Neural cell (in vitro differentiated cells): ENCODE data around the gene PNPLA2. TPM values are rescaled to one million over a fixed set of nuclear protein-coding genes. Genes with fewer than 3 reads are reported as not detected.

Experiments used
- H2AFZ ChIP-seq: fragments of 200-600, 300-800 bp; sonication (generic), shearing (Covaris generic); 2 replicates; pipeline ENCODE4 v1.6.0; 2014; ENCODE audit warnings: low read depth, mild to moderate bottlenecking, antibody characterized with exemption, low read length, moderate library complexity
- H3F3A ChIP-seq: fragments of 200-600 bp; shearing (Covaris generic); 2 replicates; pipeline ENCODE4 v1.6.1; 2016; ENCODE audit warnings: mild to moderate bottlenecking, moderate library complexity, mixed read lengths, antibody characterized with exemption, low read length; ENCODE audit not compliant: insufficient read depth, poor library complexity, severe bottlenecking
- H3K27ac ChIP-seq: fragments of 200-600, 300-800 bp; sonication (generic), shearing (Covaris generic); 2 replicates; pipeline ENCODE4 v1.5.1; 2014; ENCODE audit warnings: mild to moderate bottlenecking, low read length, moderate library complexity
- H3K27me3 ChIP-seq: fragments of 300-800, 200-600 bp; sonication (generic), shearing (Covaris generic); 2 replicates; pipeline ENCODE4 v1.6.0; 2014; ENCODE audit warnings: mild to moderate bottlenecking, low read depth, low read length, moderate library complexity; ENCODE audit not compliant: insufficient read depth
- H3K36me3 ChIP-seq: fragments of 300-800, 200-600 bp; sonication (generic), shearing (Covaris generic); 2 replicates; pipeline ENCODE4 v1.5.1; 2014; ENCODE audit warnings: mild to moderate bottlenecking, antibody characterized with exemption, low read length, moderate library complexity; ENCODE audit not compliant: insufficient read depth
- H3K4me2 ChIP-seq: fragments of 300-800, 200-600 bp; sonication (generic), shearing (Covaris generic); 2 replicates; pipeline ENCODE4 v1.6.0; 2014; ENCODE audit warnings: mild to moderate bottlenecking, low read length
- H3K4me3 ChIP-seq: fragments of 300-800, 200-600 bp; sonication (generic), shearing (Covaris generic); 2 replicates; pipeline ENCODE4 v1.5.1; 2014; ENCODE audit warnings: mild to moderate bottlenecking, low read length, moderate library complexity
- H3K79me2 ChIP-seq: fragments of 200-600 bp; shearing (Covaris generic); replicated peaks from 2 replicates; pipeline ENCODE4 v1.6.0; 2014; ENCODE audit warnings: mild to moderate bottlenecking, low read length, moderate library complexity; ENCODE audit not compliant: insufficient read depth
- H3K9ac ChIP-seq: fragments of 300-800, 200-600 bp; sonication (generic), shearing (Covaris generic); 2 replicates; pipeline ENCODE4 v1.6.1; 2016; ENCODE audit warnings: mild to moderate bottlenecking, low read length, mixed read lengths
- H3K9me2 ChIP-seq: fragments of 200-600 bp; shearing (Covaris generic); 2 replicates; pipeline ENCODE4 v1.6.1; 2016; ENCODE audit warnings: mild to moderate bottlenecking, low read length, mixed read lengths; ENCODE audit not compliant: insufficient read depth
- H3K9me3 ChIP-seq: fragments of 200-600, 300-800 bp; sonication (generic), shearing (Covaris generic); 2 replicates; pipeline ENCODE4 v1.6.1; 2016; ENCODE audit warnings: mild to moderate bottlenecking, mixed run types, low read length, moderate library complexity, mixed read lengths
- H4K20me1 ChIP-seq: fragments of 200-600 bp; shearing (Covaris generic); 2 replicates; pipeline ENCODE4 v1.6.1; 2016; ENCODE audit warnings: mild to moderate bottlenecking, mixed run types; ENCODE audit not compliant: insufficient read depth
- CTCF ChIP-seq: fragments of 450-650 bp; IDR thresholded peaks from 2 replicates; pipeline ENCODE4 v1.5.1; 2014; ENCODE audit warnings: antibody characterized with exemption, mild to moderate bottlenecking, moderate library complexity; ENCODE audit not compliant: poor library complexity, severe bottlenecking
- EP300 ChIP-seq: fragments of 450-650 bp; conservative IDR thresholded peaks from 2 replicates; pipeline ENCODE4 v1.6.1; 2014; ENCODE audit warnings: antibody characterized with exemption, mild to moderate bottlenecking, moderate library complexity; ENCODE audit not compliant: poor library complexity, severe bottlenecking
- MXI1 ChIP-seq: fragments of 450-650 bp; conservative IDR thresholded peaks from 2 replicates; pipeline ENCODE4 v1.6.1; 2014; ENCODE audit warnings: antibody characterized with exemption, mild to moderate bottlenecking; ENCODE audit not compliant: poor library complexity, severe bottlenecking
- POLR2AphosphoS5 ChIP-seq: IDR thresholded peaks from 2 replicates; pipeline ENCODE4 v1.6.1; 2012
- RAD21 ChIP-seq: fragments of 450-650 bp; conservative IDR thresholded peaks from 2 replicates; pipeline ENCODE4 v1.6.1; 2014; ENCODE audit warnings: antibody characterized with exemption, mild to moderate bottlenecking, moderate library complexity
- REST ChIP-seq: IDR thresholded peaks from 2 replicates; pipeline ENCODE4 v1.6.1; 2012; ENCODE audit warnings: borderline replicate concordance
- SMC3 ChIP-seq: fragments of 450-650 bp; conservative IDR thresholded peaks from 2 replicates; pipeline ENCODE4 v1.6.1; 2014; ENCODE audit warnings: antibody characterized with exemption, mild to moderate bottlenecking, moderate library complexity; ENCODE audit not compliant: poor library complexity
- TAF1 ChIP-seq: IDR thresholded peaks from 2 replicates; pipeline ENCODE4 v1.6.1; 2012; ENCODE audit warnings: low read depth
- polyA plus RNA-seq: library from polyadenylated mRNA; depleted of rRNA; stranded (reverse); fragments of >200 nt; gene quantifications from 2 replicates; pipeline ENCODE4 v1.2.3, GENCODE V29; 2014

Gene PNPLA2
- polyA plus RNA-seq, 1 donor from 2014 or later = 7.8 TPM

DNA sequence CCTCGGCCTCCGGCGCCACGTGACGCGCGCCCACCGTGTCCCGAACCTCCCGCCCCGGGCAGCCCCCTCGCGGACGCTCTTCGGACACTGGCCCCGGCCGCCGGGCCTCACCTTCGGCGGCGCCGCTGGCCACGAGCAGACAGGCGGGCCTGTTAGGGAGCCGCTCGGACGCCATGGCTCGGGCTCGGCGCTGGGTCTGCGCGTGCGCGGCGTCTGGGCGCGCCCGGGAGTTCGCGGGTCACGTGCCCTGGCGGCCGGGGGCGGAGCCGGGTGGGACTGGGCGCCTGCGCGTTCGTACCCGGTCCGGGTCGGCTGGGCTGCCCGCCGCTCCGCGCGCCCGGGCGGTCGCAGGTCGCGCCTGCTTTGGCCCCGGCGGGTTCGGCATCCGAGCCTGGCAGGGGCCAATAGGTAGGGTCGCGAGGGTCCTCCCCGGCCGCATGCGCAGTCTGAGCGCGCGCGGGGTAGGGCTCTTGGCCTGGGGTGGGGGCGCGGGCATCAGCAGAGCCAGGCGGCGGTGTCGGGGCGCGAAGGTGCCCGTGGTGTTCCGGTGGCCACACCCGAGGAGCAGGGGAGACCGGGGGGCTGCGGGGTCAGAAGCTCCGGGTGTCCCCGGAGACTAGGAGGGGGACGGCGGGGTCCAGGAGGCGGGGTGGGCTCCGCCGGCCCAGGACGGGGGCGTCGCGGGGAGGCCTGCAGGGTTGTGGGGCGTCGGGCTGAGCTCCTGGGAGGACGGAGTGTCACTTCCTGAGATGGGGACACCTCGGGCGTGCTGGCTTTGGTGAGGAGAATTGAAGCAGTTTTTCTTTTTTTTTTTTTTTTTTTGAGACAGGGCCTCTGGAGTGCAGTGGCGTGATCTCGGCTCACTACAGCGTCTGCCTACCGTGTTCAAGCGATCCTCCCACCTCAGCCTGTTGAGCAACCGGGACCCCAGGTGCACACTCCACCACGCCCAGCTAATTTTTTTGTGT lies 41.1 kb upstream of the PNPLA2 start, which contains the start of gene GATD1:
GATD1 (minus strand) TSS at position 200 of the 968 bp plus-strand sequence; CDS start at position 175, 25 bp downstream.
- peaks cover 31% of the 10 kb centered on the region for H3K79me2 ChIP-seq

GRCh38 chr11:778976-779954 lies 39.4 kb upstream of the PNPLA2 start:
- Histone ChIP-seq H3K4me3 (no peak overlapping the region), H3K79me2 (peaks cover 27% of the 10 kb centered on the region), H3K9ac (no peak overlapping the region), H3K9me2 (no peaks in the 10 kb centered on the region), H4K20me1 (peaks cover 3% of the 10 kb centered on the region), H3F3A (no peaks in the 10 kb centered on the region), H3K36me3 (no peaks in the 10 kb centered on the region), H3K4me2 (no peak overlapping the region), H3K27ac (no peak overlapping the region), H2AFZ (no peak overlapping the region), H3K9me3 (no peaks in the 10 kb centered on the region), H3K27me3 (no peaks in the 10 kb centered on the region)
- TF ChIP-seq CTCF = no peak
- no peak for TF ChIP-seq EP300
- no peak for TF ChIP-seq TAF1
- TF ChIP-seq REST = no peak
- no peak for TF ChIP-seq POLR2AphosphoS5
- no peak for TF ChIP-seq MXI1
- no peak for TF ChIP-seq RAD21
- no peak for TF ChIP-seq SMC3

More for the DNA sequence above, 41.1 kb upstream of the PNPLA2 start, which contains the start of gene GATD1:
- Histone ChIP-seq H3K4me2 (peak within 1 kb of the TSS; percentile 76), H3F3A (no peaks in the 10 kb centered on the region), H2AFZ (peak within 1 kb of the TSS; percentile 76), H3K9ac (peak within 1 kb of the TSS; percentile 92), H3K9me2 (no peaks in the 10 kb centered on the region), H3K27ac (peak within 1 kb of the TSS; percentile 65), H3K9me3 (no peaks in the 10 kb centered on the region), H3K27me3 (no peaks in the 10 kb centered on the region), H3K4me3 (peak within 1 kb of the TSS; percentile 96), H4K20me1 (peaks cover 3% of the 10 kb centered on the region), H3K36me3 (no peaks in the 10 kb centered on the region)
- TF ChIP-seq RAD21 (peak; percentile 33), SMC3 (no peak), POLR2AphosphoS5 (peak; percentile 89), MXI1 (peak; percentile 86)
